Renal cortex interstitium (tissue), 11 donors: ENCODE data around the gene LIN37. TPM values are rescaled to one million over a fixed set of nuclear protein-coding genes. Genes with fewer than 3 reads are reported as not detected.
"Not testable (repeated sequence)": the region's sequence is repeated elsewhere in the genome, so short reads cannot be mapped to it uniquely, and the experiment has no call there.

Experiments
- DNase-seq, 11 donors: peaks; one replicate each; pipeline ENCODE4 v3.0.0-alpha.2; 2013; ENCODE audit warnings: low read depth in 9 of 11, low spot score in 4 of 11; ENCODE audit errors: extremely low read depth in 1 of 11
- polyA plus RNA-seq, 3 donors: library from polyadenylated mRNA; unstranded; fragments of 120-200 nt; gene quantifications; one replicate each; pipeline ENCODE4 v1.2.1, GENCODE V29; 2013; ENCODE audit not compliant: insufficient read length in 3 of 3

The LIN37 gene
- polyA plus RNA-seq, 3 donors = 12.5 to 12.9 (median 12.6) TPM

DNA sequence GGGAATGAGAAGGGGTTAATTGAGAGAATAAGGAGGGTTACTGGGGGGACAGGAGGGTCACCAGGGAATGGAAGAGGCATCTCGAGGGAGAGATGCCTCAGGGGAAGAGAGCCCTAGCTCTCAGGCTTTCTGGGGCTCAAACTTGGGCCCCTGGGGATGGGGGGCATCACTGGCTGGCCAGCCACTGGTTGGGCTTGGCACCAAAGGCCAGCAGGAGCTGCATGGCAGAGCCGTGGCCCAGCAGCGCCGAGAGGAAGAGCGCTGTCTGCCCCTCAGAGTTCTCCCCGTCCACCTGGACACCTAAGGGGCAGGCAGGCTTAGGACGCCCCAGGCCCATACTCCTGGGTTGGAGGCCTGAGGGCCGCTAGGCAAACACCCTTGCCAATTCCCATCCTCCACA lies 44.5 kb downstream of the LIN37 start:
- no peak for DNase-seq

DNA sequence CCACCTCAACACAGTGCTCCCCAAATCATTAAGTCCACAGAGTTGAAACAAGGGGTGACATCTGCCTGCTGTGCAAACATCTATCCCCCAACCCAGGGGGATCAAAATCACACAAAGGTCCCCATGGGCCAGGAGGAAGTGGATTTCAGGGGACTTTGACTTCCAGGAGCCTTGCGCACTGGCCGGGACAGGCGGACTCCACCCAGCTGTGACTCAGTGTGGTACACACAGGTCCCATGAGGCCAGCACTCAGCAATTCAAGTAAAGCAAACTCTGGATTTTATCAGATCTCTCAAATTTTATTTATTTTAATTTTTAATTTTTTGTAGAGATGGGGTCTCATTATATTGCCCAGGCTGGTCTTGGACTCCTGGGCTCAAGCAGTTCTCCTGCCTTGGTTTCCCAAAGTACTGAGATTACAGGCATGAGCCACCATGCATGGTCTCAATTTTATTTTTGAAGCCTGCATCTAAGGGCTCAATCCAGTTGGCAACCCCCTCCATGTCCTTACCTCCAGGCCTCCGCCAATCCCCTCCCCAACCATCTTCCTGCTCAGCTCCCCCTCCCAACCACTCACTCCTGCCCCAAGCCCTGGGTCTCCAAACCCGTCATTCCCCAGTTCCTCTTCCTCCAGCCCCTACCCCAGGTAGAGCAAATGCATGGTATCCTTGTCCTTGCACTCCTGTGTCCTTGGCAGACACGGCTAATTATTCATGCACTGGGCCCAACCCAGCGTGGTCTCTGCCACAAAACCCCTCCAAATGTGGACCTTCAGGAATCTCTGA lies 45.2 kb downstream of the LIN37 start:
- DNase-seq = no peak

DNA sequence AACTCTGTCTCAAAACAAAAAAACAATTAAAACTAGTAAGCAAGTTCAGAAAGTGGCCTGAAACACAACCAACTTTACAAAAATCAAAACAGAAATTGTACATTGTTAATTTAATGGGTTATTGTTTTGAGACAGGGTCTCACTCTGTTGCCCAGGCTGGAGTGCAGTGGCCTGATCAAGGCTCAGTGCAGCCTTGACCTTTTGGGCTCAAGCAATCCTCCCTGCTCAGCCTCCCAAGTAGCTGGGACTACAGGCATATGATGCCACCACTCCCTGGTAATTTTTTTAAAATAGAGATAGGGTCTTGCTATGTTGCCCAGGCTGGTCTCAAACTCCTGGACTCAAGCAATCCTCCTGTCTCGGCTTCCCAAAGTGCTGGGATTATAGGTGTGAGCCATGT lies 47.2 kb downstream of the LIN37 start:
- not testable (repeated sequence) for DNase-seq

DNA sequence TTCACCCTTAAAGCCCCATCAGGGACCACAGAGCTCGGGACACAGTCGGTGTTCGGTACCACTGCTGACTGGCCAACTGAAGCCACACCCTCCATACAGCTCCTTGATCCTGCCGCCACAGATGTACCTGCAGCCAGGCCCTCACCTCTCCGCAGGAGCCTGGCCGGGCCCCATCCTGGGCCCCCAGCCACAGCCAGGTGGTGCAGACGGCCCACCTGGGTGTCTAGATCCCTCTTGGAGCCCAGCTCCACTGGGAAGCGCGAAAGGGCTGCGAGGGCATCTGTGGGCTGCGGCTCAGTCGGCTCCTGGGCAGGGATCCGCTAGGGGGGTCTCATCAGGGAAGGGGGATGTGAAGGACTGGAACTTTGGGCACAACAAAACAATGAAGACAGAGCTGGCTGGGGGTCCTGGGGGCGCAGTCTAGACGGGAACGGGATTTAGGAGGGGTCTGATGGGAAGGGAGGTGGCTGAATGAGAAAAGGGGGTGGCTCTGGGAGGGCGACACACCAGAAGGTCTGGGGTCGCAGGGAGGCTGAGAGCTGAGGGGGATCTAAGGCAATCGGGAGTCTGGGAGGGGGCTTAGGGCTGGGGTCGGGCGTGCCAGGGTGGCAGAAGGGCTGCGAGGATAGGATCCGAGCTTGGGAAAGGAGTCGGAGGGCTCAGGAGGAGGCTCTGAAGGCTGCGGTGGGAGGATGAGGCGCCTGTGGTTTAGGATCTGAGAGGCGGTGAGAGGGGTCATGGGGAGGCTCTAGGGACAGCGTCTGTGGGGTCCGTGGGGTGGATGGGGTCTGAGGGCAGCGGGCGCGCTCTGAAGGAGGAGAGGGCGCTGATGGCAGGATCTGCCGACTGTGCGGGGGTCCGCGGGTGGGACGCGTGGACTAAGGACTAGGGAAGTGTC lies 48.5 kb downstream of the LIN37 start:
- DNase-seq = no peak

DNA sequence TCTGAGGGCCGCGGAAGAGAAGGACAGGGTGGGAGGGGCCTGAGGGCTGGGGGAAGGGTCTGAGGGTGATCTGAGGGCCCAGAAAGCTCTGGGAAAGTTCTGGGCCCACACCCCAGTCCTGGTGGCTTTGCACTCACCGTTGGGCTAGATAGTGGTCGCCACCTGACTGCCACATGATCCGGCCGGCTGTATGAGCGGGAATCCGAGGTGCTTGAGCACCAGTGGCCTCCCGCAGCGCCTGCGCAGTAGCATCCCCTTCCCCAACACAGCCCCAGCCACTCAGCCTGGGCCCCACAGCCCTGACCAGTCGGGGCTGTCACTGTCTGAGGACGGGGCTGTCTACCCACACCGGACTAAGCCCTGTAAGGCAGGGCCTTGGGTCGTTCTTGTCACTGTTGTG lies 49.3 kb downstream of the LIN37 start:
- DNase-seq = no peak

DNA sequence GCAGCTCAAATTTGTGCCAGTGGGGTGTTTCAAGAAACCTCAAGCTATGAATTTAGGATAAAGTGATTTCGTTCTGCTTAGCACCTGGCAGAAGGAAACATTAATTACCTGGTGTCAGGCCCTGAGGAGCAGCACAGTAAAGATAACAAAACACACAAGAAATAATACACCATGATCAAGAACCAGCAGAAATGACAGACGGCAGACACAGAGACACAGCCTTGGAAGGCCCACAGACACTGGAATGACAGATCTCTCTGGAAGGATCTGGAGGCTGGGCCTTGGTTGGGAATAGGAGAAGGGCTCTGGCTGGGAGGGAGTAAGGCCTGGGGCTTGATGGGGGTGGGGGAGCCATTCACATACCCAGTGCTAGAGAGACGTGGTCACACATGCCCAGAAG lies 53.5 kb downstream of the LIN37 start:
- no peak for DNase-seq

Other genes with a start within 250 kb of the LIN37 start
- 100 to 1,000 TPM in 1 of 3 donors, 10 to 100 TPM in 2; 69.7 to 129 (median 73.6) TPM for gene DMKN, start 234.9 kb upstream of the LIN37 start, polyA plus RNA-seq
- gene SBSN, start 220.3 kb upstream of the LIN37 start, polyA plus RNA-seq = under 1 TPM in 1 of 3 donors, not detected in 2; 0.09 TPM
- gene GAPDHS, start 215.1 kb upstream of the LIN37 start, polyA plus RNA-seq = not detected
- 10 to 100 TPM; 81.4 to 99.2 (median 94.4) TPM for gene TMEM147, start 202.9 kb upstream of the LIN37 start, polyA plus RNA-seq
- gene ATP4A, start 184.9 kb upstream of the LIN37 start, polyA plus RNA-seq = under 1 TPM in 1 of 3 donors, not detected in 2; 0.11 TPM
- gene PMIS2, start 162.4 kb upstream of the LIN37 start, polyA plus RNA-seq = not detected
- gene HAUS5, start 135.8 kb upstream of the LIN37 start, polyA plus RNA-seq = 10 to 100 TPM; 24.0 to 30.8 (median 28.4) TPM
- 10 to 100 TPM; 48.2 to 83.4 (median 69.0) TPM for gene RBM42, start 119.5 kb upstream of the LIN37 start, polyA plus RNA-seq
- 1 to 10 TPM; 1.6 to 2.6 (median 2.0) TPM for gene ETV2, start 106.8 kb upstream of the LIN37 start, polyA plus RNA-seq
- gene COX6B1, start 100.3 kb upstream of the LIN37 start, polyA plus RNA-seq = 100 to 1,000 TPM; 284 to 381 (median 334) TPM
- gene UPK1A, start 82.1 kb upstream of the LIN37 start, polyA plus RNA-seq = 1 to 10 TPM; 5.1 to 7.6 (median 6.0) TPM
- under 1 TPM; 0.20 to 0.98 (median 0.40) TPM for gene ZBTB32, start 44.0 kb upstream of the LIN37 start, polyA plus RNA-seq
- 10 to 100 TPM; 31.2 to 39.1 (median 37.6) TPM for gene KMT2B, start 30.6 kb upstream of the LIN37 start, polyA plus RNA-seq
- gene IGFLR1, start 6.1 kb upstream of the LIN37 start, polyA plus RNA-seq = 1 to 10 TPM; 3.3 to 5.6 (median 5.1) TPM
- gene U2AF1L4, start 3.2 kb upstream of the LIN37 start, polyA plus RNA-seq = 10 to 100 TPM; 12.8 to 19.3 (median 19.0) TPM
- gene PSENEN, start 2.9 kb upstream of the LIN37 start, polyA plus RNA-seq = 10 to 100 TPM; 59.6 to 66.5 (median 65.4) TPM
- 10 to 100 TPM; 18.4 to 27.8 (median 22.7) TPM for gene HSPB6, start 8.5 kb downstream of the LIN37 start, polyA plus RNA-seq
- gene PROSER3, start 9.6 kb downstream of the LIN37 start, polyA plus RNA-seq = 10 to 100 TPM; 14.5 to 23.7 (median 16.3) TPM
- gene ARHGAP33, start 27.0 kb downstream of the LIN37 start, polyA plus RNA-seq = 10 to 100 TPM; 17.7 to 45.7 (median 33.6) TPM
- 10 to 100 TPM; 28.7 to 50.1 (median 42.4) TPM for gene PRODH2, start 64.3 kb downstream of the LIN37 start, polyA plus RNA-seq
- gene NPHS1, start 103.9 kb downstream of the LIN37 start, polyA plus RNA-seq = 100 to 1,000 TPM; 138 to 184 (median 158) TPM
- gene KIRREL2, start 108.3 kb downstream of the LIN37 start, polyA plus RNA-seq = 10 to 100 TPM in 1 of 3 donors, 1 to 10 TPM in 2; 9.5 to 12.0 (median 9.6) TPM
- 10 to 100 TPM; 24.2 to 27.4 (median 27.3) TPM for gene APLP1, start 120.0 kb downstream of the LIN37 start, polyA plus RNA-seq
- gene NFKBID, start 152.0 kb downstream of the LIN37 start, polyA plus RNA-seq = 1 to 10 TPM; 2.4 to 5.9 (median 3.6) TPM
- 1 to 10 TPM; 3.3 to 5.4 (median 5.3) TPM for gene HCST, start 154.0 kb downstream of the LIN37 start, polyA plus RNA-seq
- 10 to 100 TPM in 2 of 3 donors, 1 to 10 TPM in 1; 9.0 to 14.3 (median 11.9) TPM for gene TYROBP, start 159.7 kb downstream of the LIN37 start, polyA plus RNA-seq
- 10 to 100 TPM in 2 of 3 donors, 1 to 10 TPM in 1; 8.2 to 13.9 (median 13.3) TPM for gene LRFN3, start 187.8 kb downstream of the LIN37 start, polyA plus RNA-seq
- gene SDHAF1, start 246.6 kb downstream of the LIN37 start, polyA plus RNA-seq = 10 to 100 TPM; 10.6 to 15.7 (median 15.3) TPM